Stomach (tissue), 9 donors: ENCODE results near the gene TDRD12. TPM values are rescaled to one million over a fixed set of nuclear protein-coding genes. Genes with fewer than 3 reads are reported as not detected.
"Not testable (repeated sequence)": the region's sequence is repeated elsewhere in the genome, so short reads cannot be mapped to it uniquely, and the experiment has no call there.

Experiments used
- DNase-seq, 2 donors: peaks; one replicate each; pipeline versions ENCODE4 v3.0.0 to v3.0.0-alpha.2; 2013 to 2019
- H3K27ac ChIP-seq, 5 donors: fragments of 200-600 bp in 4 of 5; sonication (generic) in 4 of 5; one replicate each; pipeline ENCODE4 v1.5.1; 2013 to 2019; ENCODE audit warnings: mild to moderate bottlenecking in 1 of 5, moderate library complexity in 1 of 5
- H3K27me3 ChIP-seq, 3 donors: fragments of 200-600 bp; sonication (generic); one replicate each; pipeline ENCODE4 v1.5.1; 2017 to 2019; ENCODE audit warnings: mixed run types in 1 of 3
- H3K36me3 ChIP-seq, 4 donors: fragments of 200-600 bp; sonication (generic); 1 replicate in 3 of 4; 2 replicates in 1 of 4; pipeline ENCODE4 v1.5.1; 2016 to 2019
- H3K4me1 ChIP-seq, 4 donors: fragments of 200-600 bp; sonication (generic); one replicate each; pipeline ENCODE4 v1.5.1; 2016 to 2019
- H3K4me3 ChIP-seq, 4 donors: fragments of 200-600 bp; sonication (generic) in 3 of 4; one replicate each; pipeline ENCODE4 v1.5.1; 2016 to 2019; ENCODE audit warnings: mild to moderate bottlenecking in 1 of 4
- H3K9me3 ChIP-seq, 4 donors: fragments of 200-600 bp; sonication (generic); one replicate each; pipeline ENCODE4 v1.5.1; 2016 to 2019
- EP300 ChIP-seq: sonication (generic); formaldehyde crosslinking; IDR thresholded peaks from one replicate; pipeline ENCODE4 v1.6.1; 2017; ENCODE audit warnings: antibody characterized with exemption
- POLR2A ChIP-seq, 4 donors: fragments of 450-650 bp; IDR thresholded peaks; one replicate each; pipeline ENCODE4 v1.6.1; 2016; ENCODE audit warnings: antibody characterized with exemption in 4 of 4, control low read depth in 2 of 4, mild to moderate bottlenecking in 1 of 4, moderate library complexity in 1 of 4
- POLR2AphosphoS5 ChIP-seq, 3 donors: sonication (generic); formaldehyde crosslinking; IDR thresholded peaks; one replicate each; pipeline ENCODE4 v1.6.1; 2016; ENCODE audit warnings: antibody characterized with exemption in 3 of 3
- WGBS, 5 donors: extraction: QIAGEN DNeasy Blood & Tissue Kit in 3 of 5; methylation state at CpG; one replicate each; pipeline versions ENCODE4 v1.1.5 to v1.1.7; 2013 to 2018; 5-methylcytosine and 5-hydroxymethylcytosine counted together
- intact Hi-C: fragments of 100-400 bp; cut with DNase I; formaldehyde crosslinking; loops from one replicate; pipeline ENCODE4 v1.15.1; 2023; ENCODE audit warnings: low total_unique reads
- polyA plus RNA-seq, 3 donors: library from polyadenylated mRNA; stranded (reverse); fragments of 200-250 nt; gene quantifications; one replicate each; pipeline ENCODE4 v1.2.3, GENCODE V29; 2013
- total RNA-seq, 5 donors: library from RNA; depleted of rRNA; stranded (reverse); fragments of >200 nt; gene quantifications; one replicate each; pipeline versions ENCODE4 v1.1.0 to v1.2.3, GENCODE V29; 2014 to 2016
- TF ChIP-seq, protein P1 (sequence below), 7 experiments: fragments of 450-650 bp in 4 of 7; fragments of 200-600 bp in 3 of 7; sonication (generic) in 3 of 7; IDR thresholded peaks; one replicate each; pipeline ENCODE4 v1.5.1; 2016 to 2019; ENCODE audit warnings: antibody characterized with exemption in 7 of 7, control low read depth in 2 of 7, mild to moderate bottlenecking in 1 of 7
- donor health status: healthy with polysubstance abuse.
- donor health status: Bipolar disorder and iron deficiency.
- donor health status: healthy.

Gene TDRD12
- total and polyA plus RNA-seq, 8 donors = 0.03 to 0.73 TPM; not detected in 6

DNA sequence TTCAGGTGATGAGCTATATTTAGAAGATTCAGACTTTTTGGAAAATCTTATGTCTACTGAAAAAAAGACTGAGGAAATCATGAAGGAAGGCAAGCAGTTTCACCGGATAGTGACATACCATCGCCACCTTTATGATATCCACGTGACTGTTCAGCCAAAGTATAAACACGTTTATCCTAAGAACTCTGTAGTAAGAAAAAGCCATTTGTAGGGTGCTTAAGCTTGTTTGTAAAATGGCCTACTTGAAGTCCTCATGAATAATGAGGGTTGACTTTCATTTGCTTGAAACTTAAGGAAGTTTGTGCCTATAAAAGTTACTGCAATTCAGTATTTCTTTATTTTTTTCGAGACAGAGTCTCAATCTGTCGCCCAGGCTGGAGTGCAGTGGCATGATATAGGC is 7.8 kb upstream of the TDRD12 start:
- no peak for DNase-seq
- WGBS, 5 donors = 88 to 91% (median 88%) methylated on average over 6 of the region's 6 CpGs
- Histone ChIP-seq H3K4me1 (peaks cover 0 to 6% (median 6%) of the 10 kb centered on the region in 4 donors), H3K36me3 (peaks cover 16 to 70% (median 67%) of the 10 kb centered on the region in 4 donors), H3K27ac (no peak overlapping the region), H3K9me3 (no peaks in the 10 kb centered on the region), H3K4me3 (no peak overlapping the region), H3K27me3 (no peaks in the 10 kb centered on the region)
- TF ChIP-seq POLR2AphosphoS5 (IDR thresholded peaks at IDR 0.05) = no peak
- no peak for TF ChIP-seq POLR2A (IDR thresholded peaks at IDR 0.05)
- no peak for TF ChIP-seq EP300
- TF ChIP-seq, protein P1, sequence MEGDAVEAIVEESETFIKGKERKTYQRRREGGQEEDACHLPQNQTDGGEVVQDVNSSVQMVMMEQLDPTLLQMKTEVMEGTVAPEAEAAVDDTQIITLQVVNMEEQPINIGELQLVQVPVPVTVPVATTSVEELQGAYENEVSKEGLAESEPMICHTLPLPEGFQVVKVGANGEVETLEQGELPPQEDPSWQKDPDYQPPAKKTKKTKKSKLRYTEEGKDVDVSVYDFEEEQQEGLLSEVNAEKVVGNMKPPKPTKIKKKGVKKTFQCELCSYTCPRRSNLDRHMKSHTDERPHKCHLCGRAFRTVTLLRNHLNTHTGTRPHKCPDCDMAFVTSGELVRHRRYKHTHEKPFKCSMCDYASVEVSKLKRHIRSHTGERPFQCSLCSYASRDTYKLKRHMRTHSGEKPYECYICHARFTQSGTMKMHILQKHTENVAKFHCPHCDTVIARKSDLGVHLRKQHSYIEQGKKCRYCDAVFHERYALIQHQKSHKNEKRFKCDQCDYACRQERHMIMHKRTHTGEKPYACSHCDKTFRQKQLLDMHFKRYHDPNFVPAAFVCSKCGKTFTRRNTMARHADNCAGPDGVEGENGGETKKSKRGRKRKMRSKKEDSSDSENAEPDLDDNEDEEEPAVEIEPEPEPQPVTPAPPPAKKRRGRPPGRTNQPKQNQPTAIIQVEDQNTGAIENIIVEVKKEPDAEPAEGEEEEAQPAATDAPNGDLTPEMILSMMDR (IDR thresholded peaks at IDR 0.05) = no peak
- intact Hi-C loops = no loop called here

DNA sequence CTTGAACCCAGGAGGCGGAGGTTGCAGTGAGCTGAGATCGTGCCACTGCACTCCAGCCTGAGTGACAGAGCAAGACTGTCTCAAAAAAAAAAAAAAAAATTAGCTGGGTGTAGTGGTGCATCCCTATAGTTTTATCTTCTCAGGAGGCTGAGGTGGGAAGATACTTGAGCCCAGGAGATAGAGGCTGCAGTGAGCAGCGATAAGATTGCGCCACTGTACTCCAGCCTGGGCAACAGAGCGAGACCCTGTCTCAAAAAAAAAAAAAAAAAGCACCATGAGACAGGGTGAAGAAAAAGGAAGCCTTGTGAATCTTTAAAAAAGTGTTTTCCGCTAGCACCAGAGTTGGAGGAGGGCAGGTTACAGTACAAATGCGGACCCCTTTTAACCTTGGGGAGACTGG is 3.4 kb upstream of the TDRD12 start:
- peaks cover 0 to 17% (median 4%) of the 10 kb centered on the region in 4 donors for H3K4me1 ChIP-seq
- WGBS, 5 donors = 96 to 99% (median 99%) methylated on average over 7 of the region's 7 CpGs
- H3K27me3 ChIP-seq, DNase-seq, H3K27ac ChIP-seq, intact Hi-C loops, H3K9me3 ChIP-seq, H3K4me3 ChIP-seq: not testable (repeated sequence)
- H3K36me3 ChIP-seq = peaks cover 16 to 51% (median 43%) of the 10 kb centered on the region in 4 donors

DNA sequence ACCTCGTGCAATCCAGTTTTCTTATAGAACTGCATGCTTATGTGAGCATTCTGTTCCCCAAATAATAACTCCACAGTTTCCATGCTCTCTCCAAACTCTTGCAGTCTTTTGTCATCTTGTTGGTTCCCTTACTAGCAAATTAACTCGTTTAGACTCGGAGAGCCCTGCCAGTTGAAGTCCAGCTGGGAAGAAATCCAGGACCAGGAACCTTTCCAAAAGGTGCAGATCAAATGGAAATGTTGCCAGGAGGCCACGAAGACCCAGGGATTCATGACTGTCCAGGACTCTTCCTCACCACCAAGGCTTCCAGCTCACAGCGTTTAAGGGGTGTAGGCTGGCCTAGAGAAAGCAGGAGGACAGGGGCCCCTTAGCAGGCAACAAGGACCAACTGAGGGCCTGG is 2.1 kb upstream of the TDRD12 start:
- H3K4me3 ChIP-seq = no peak overlapping the region
- H3K9me3 ChIP-seq = no peaks in the 10 kb centered on the region
- WGBS, 5 donors = 39 to 58% (median 42%) methylated on average over 5 of the region's 5 CpGs
- H3K27me3 ChIP-seq = no peaks in the 10 kb centered on the region
- TF ChIP-seq, protein P1 (IDR thresholded peaks at IDR 0.05) = no peak
- TF ChIP-seq POLR2AphosphoS5 (IDR thresholded peaks at IDR 0.05) = no peak
- no peak for TF ChIP-seq POLR2A (IDR thresholded peaks at IDR 0.05)
- no peak for TF ChIP-seq EP300
- intact Hi-C loops = no loop called here
- H3K36me3 ChIP-seq = peaks cover 8 to 38% (median 30%) of the 10 kb centered on the region in 4 donors
- DNase-seq = no peak
- H3K4me1 ChIP-seq = peaks cover 0 to 17% (median 4%) of the 10 kb centered on the region in 4 donors
- no peak overlapping the region for H3K27ac ChIP-seq

DNA sequence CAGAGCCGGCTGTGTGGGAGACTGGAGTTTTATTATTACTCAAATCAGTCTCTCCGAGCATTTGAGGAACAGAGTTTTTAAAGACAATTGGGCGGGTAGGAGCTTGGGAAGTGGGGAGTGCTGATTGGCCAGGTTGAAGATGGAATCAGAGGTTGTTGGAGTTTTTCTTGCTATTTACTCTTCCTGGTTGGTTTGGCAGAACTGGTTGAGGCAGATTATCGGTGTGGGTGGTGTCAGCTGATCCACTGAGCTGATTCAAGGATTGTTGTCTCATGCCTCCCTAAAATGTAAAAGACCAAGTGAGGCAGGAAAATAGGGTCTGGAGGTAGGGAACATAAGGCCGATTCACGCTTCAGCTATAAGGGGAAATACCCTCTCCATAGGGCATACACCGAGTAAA is 1.3 kb upstream of the TDRD12 start:
- Histone ChIP-seq H3K9me3 (no peaks in the 10 kb centered on the region), H3K4me1 (peaks cover 0 to 17% (median 4%) of the 10 kb centered on the region in 4 donors), H3K27me3 (no peaks in the 10 kb centered on the region), H3K4me3 (no peak overlapping the region), H3K36me3 (peaks cover 2 to 30% (median 23%) of the 10 kb centered on the region in 4 donors), H3K27ac (no peak overlapping the region)
- DNase-seq = no peak
- no peak for TF ChIP-seq POLR2A (IDR thresholded peaks at IDR 0.05)
- TF ChIP-seq, protein P1 (IDR thresholded peaks at IDR 0.05) = no peak
- TF ChIP-seq POLR2AphosphoS5 (IDR thresholded peaks at IDR 0.05) = no peak
- no peak for TF ChIP-seq EP300
- WGBS, 5 donors = 66 to 78% (median 75%) methylated on average over 7 of the region's 7 CpGs
- intact Hi-C loops = no loop called here

DNA sequence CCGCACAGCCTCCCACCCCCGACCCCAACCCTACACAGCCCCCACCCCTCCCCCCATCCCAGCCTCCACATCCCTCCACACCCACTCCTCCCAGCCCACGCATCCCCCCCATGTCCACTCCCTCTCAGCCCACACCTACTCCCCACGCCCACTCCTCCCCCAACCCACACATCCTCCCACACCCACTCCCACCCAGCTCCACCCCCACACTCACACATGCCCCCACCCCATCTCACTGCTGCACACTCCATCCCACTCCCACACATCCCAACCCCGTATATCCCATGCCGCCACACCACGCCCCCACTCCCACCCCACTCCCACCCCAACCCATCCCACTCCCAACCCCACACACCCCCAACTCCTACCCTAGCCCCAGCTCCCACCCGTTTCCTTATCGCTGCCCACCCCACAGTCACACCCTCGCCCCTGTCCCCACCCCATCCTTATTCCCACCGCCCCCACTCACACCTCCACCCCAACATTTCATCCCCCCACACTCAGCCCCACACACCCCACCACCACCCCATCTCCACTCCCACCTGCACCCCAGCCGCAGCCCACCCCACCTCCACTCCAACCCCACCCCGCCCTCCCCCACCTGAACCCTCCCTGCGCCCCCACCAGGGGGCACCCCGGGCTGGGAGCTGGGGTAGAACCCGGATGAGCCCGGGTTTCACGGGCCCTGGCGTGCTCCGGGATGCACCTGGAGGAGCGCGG is 809 bp downstream of the TDRD12 start:
- no peak for DNase-seq
- intact Hi-C loops = no loop called here
- TF ChIP-seq, protein P1 (IDR thresholded peaks at IDR 0.05) = no peak
- TF ChIP-seq POLR2AphosphoS5 (IDR thresholded peaks at IDR 0.05) (no peak), EP300 (no peak)
- H3K9me3 ChIP-seq = no peaks in the 10 kb centered on the region
- H3K27ac ChIP-seq = no peak overlapping the region
- no peaks in the 10 kb centered on the region for H3K27me3 ChIP-seq
- H3K4me1 ChIP-seq = peaks cover 0 to 17% (median 4%) of the 10 kb centered on the region in 4 donors
- H3K36me3 ChIP-seq = peaks cover 0 to 9% (median 2%) of the 10 kb centered on the region in 4 donors
- 89 to 95% (median 93%) methylated on average over 6 to 22 of the region's 22 CpGs for WGBS, 5 donors
- no peak overlapping the region for H3K4me3 ChIP-seq
